ENCODE results near the gene RPL41. TPM values are rescaled to one million over a fixed set of nuclear protein-coding genes. Genes with fewer than 3 reads are reported as not detected.

RPL41 gene
- total RNA-seq, 1 experiment from 2014 or later, result 2,379 TPM

GRCh38 chr12:56105609-56105902 is 10.9 kb upstream of the RPL41 start:
- Mint-ChIP-seq H3K9me3 (ENCODE audit: low read depth, unreplicated experiment) (no peaks in the 10 kb centered on the region), H3K4me3 (ENCODE audit: low read depth, unreplicated experiment) (peak overlapping the region; percentile 96), H3K27me3 (ENCODE audit: unreplicated experiment) (no peaks in the 10 kb centered on the region), H3K4me1 (ENCODE audit: low read depth, unreplicated experiment) (peaks cover 21% of the 10 kb centered on the region), H3K36me3 (ENCODE audit: insufficient read depth, unreplicated experiment) (peaks cover 94% of the 10 kb centered on the region), H3K27ac (ENCODE audit: unreplicated experiment) (peak overlapping the region; percentile 95)
- no TSS peak for BruUV-seq (replicated peaks)
- intact Hi-C loops (cut with micrococcal nuclease; ENCODE audit: unreplicated experiment), result loop anchor here (1.0 to 2.0 kb wide), 2 partner anchors 27 to 59 kb away; no protein-coding TSS in a partner anchor
- CTCF ChIA-PET, result interaction anchor here (1.0 to 2.1 kb wide), 3 partner anchors 13 to 26 kb away, joined by 3 to 23 read pairs (median 3); partner anchors contain the start of genes ERBB3 and ZC3H10
- DNase-seq, result no peak
- TF ChIP-seq CTCF (IDR thresholded peaks at IDR 0.05; ENCODE audit: unreplicated experiment), result no peak

DNA sequence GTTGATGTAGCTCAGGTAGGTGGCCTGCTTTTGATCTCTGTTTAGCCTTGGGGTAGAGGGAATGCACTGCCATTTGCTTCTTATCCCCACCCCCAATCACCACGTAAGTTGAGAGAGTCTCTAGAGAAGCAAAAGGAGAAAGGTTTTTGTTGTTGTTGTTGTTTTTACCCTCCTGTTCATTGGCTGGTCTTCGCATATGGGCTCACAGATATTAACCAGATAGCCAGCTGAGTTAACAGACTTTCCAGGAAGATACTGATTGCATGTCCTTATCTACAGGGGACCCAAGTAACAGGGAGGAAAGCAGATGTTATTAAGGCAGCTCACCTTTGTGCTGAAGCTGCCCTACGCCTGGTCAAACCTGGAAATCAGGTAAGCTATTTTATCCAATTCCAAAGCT is 9.2 kb upstream of the RPL41 start:
- Mint-ChIP-seq H3K27ac (ENCODE audit: unreplicated experiment) (no peak overlapping the region), H3K9me3 (ENCODE audit: low read depth, unreplicated experiment) (no peaks in the 10 kb centered on the region), H3K36me3 (ENCODE audit: insufficient read depth, unreplicated experiment) (peaks cover 91% of the 10 kb centered on the region), H3K4me3 (ENCODE audit: low read depth, unreplicated experiment) (peak overlapping the region; percentile 96), H3K4me1 (ENCODE audit: low read depth, unreplicated experiment) (peaks cover 21% of the 10 kb centered on the region), H3K27me3 (ENCODE audit: unreplicated experiment) (no peaks in the 10 kb centered on the region)
- intact Hi-C loops (cut with micrococcal nuclease; ENCODE audit: unreplicated experiment), result no loop called here
- no peak for TF ChIP-seq CTCF (IDR thresholded peaks at IDR 0.05; ENCODE audit: unreplicated experiment)
- no peak for DNase-seq
- CTCF ChIA-PET, result interaction anchor here (1.0 kb wide), 1 partner anchor 11 kb away, joined by 3 read pairs; the partner anchor contains the start of gene ZC3H10
- BruUV-seq (replicated peaks), result no TSS peak

- DNase-seq, result no peak
- intact Hi-C loops (cut with micrococcal nuclease; ENCODE audit: unreplicated experiment), result no loop called here
- TF ChIP-seq CTCF (IDR thresholded peaks at IDR 0.05; ENCODE audit: unreplicated experiment), result no peak
- H3K4me1 Mint-ChIP-seq (ENCODE audit: low read depth, unreplicated experiment), result peaks cover 19% of the 10 kb centered on the region
- H3K27ac Mint-ChIP-seq (ENCODE audit: unreplicated experiment), result no peak overlapping the region
- no TSS peak for BruUV-seq (replicated peaks)
- no peaks in the 10 kb centered on the region for H3K9me3 Mint-ChIP-seq (ENCODE audit: low read depth, unreplicated experiment)
- CTCF ChIA-PET, result no interaction called here
- H3K4me3 Mint-ChIP-seq (ENCODE audit: low read depth, unreplicated experiment), result no peak overlapping the region
- no peaks in the 10 kb centered on the region for H3K27me3 Mint-ChIP-seq (ENCODE audit: unreplicated experiment)
- H3K36me3 Mint-ChIP-seq (ENCODE audit: insufficient read depth, unreplicated experiment), result peaks cover 92% of the 10 kb centered on the region
These were observed 5.9 kb upstream of the RPL41 start for GRCh38 chr12:56110571-56110970.

GRCh38 chr12:56114084-56114483 is 2.3 kb upstream of the RPL41 start:
- Mint-ChIP-seq H3K27ac (ENCODE audit: unreplicated experiment) (peak overlapping the region; percentile 26), H3K4me3 (ENCODE audit: low read depth, unreplicated experiment) (no peak overlapping the region), H3K9me3 (ENCODE audit: low read depth, unreplicated experiment) (no peaks in the 10 kb centered on the region), H3K27me3 (ENCODE audit: unreplicated experiment) (no peaks in the 10 kb centered on the region), H3K36me3 (ENCODE audit: insufficient read depth, unreplicated experiment) (peaks cover 92% of the 10 kb centered on the region), H3K4me1 (ENCODE audit: low read depth, unreplicated experiment) (peaks cover 5% of the 10 kb centered on the region)
- no peak for TF ChIP-seq CTCF (IDR thresholded peaks at IDR 0.05; ENCODE audit: unreplicated experiment)
- DNase-seq, result no peak
- CTCF ChIA-PET, result no interaction called here
- intact Hi-C loops (cut with micrococcal nuclease; ENCODE audit: unreplicated experiment), result no loop called here
- BruUV-seq (replicated peaks), result no TSS peak
